Stimulated activated CD8-positive, alpha-beta memory T cell treated with anti-CD3 and anti-CD28 coated beads, Interleukin-4, amount 100 ng/mL, for 1 hour (primary cell): ENCODE results near the gene SSTR4.

Source experiments
- DNase-seq, 2 donors: peaks; one replicate each; pipeline ENCODE4 v3.0.0-alpha.2; 2020; ENCODE audit warnings: low read depth in 2 of 2, low spot score in 1 of 2

The SSTR4 gene

GRCh38 chr20:23042270-23042669 is 7.2 kb downstream of the SSTR4 start:
- DNase-seq: no peak

GRCh38 chr20:23043376-23043775 is 8.3 kb downstream of the SSTR4 start:
- DNase-seq: no peak

- DNase-seq: no peak
Measured at GRCh38 chr20:23046431-23046830, 11.3 kb downstream of the SSTR4 start.

GRCh38 chr20:23047001-23047737 is 12.1 kb downstream of the SSTR4 start:
- no peak for DNase-seq

- no peak for DNase-seq
Measured at GRCh38 chr20:23047738-23048214, 12.7 kb downstream of the SSTR4 start.

GRCh38 chr20:23048283-23049200 is 13.4 kb downstream of the SSTR4 start:
- no peak for DNase-seq

GRCh38 chr20:23049201-23050075 is 14.3 kb downstream of the SSTR4 start, which contains the start of gene THBD:
Gene THBD (minus strand): TSS chr20:23049672. CDS start chr20:23049504, 168 bp downstream.
- no peak for DNase-seq

- no peak for DNase-seq
Measured at GRCh38 chr20:23050076-23050838, 15.1 kb downstream of the SSTR4 start.

GRCh38 chr20:23050847-23051627 is 15.9 kb downstream of the SSTR4 start:
- no peak for DNase-seq

- DNase-seq: no peak
Measured at GRCh38 chr20:23052904-23053303, 17.8 kb downstream of the SSTR4 start.

- no peak for DNase-seq
Measured at GRCh38 chr20:23058240-23058639, 23.1 kb downstream of the SSTR4 start.

GRCh38 chr20:23059001-23059400 is 23.9 kb downstream of the SSTR4 start:
- no peak for DNase-seq

GRCh38 chr20:23059846-23060245 is 24.7 kb downstream of the SSTR4 start:
- DNase-seq: no peak

GRCh38 chr20:23060629-23061028 is 25.5 kb downstream of the SSTR4 start:
- no peak for DNase-seq

- no peak for DNase-seq
Measured at GRCh38 chr20:23061262-23061661, 26.1 kb downstream of the SSTR4 start.

GRCh38 chr20:23061734-23062561 is 26.8 kb downstream of the SSTR4 start:
- no peak for DNase-seq

GRCh38 chr20:23062632-23063031 is 27.5 kb downstream of the SSTR4 start:
- DNase-seq: no peak

- no peak for DNase-seq
Measured at GRCh38 chr20:23063168-23063567, 28.1 kb downstream of the SSTR4 start.

GRCh38 chr20:23063581-23063980 is 28.5 kb downstream of the SSTR4 start:
- DNase-seq: no peak
